ENCODE results near the gene ZDHHC4. TPM values are rescaled to one million over a fixed set of nuclear protein-coding genes. Genes with fewer than 3 reads are reported as not detected.

ZDHHC4 gene
- total and polyA plus RNA-seq, 2 donors (not counting 3 experiments of a cell fraction or from before 2014, with no cell fraction given) = 29.9 to 122 TPM

DNA sequence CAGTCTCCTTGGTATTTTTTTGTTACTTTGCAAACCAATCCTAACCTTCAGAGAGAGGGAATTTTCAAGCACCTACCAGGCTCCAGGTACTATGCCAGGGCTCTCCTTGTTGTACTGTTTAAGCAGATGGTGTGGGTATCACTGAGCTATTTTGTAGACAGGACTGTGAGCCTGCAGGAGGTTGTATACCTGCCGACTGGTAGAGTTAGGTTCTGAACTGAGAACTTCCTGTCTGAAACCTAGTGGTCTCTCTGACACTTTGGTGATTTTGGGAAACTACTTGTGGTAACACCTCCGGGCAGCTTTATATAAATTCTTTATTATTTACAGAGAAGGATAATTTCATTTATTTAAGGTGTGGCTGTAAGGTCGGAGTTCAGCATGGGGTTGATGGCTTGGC is 42.7 kb downstream of the ZDHHC4 start:
- TF ChIP-seq FOS (IDR thresholded peaks at IDR 0.05; ENCODE audit: borderline replicate concordance, insufficient read depth, low read length) (no peak), MYC (IDR thresholded peaks at IDR 0.05; ENCODE audit: low read depth, low read length) (no peak), JUN (IDR thresholded peaks at IDR 0.05; ENCODE audit: borderline replicate concordance, insufficient read depth, insufficient read length, low read depth) (no peak), POLR2AphosphoS5 (IDR thresholded peaks at IDR 0.05; ENCODE audit: insufficient read depth, low read depth, low read length) (no peak), POLR2A (IDR thresholded peaks at IDR 0.05; ENCODE audit: low read depth, low read length) (no peak), EZH2 (IDR thresholded peaks at IDR 0.05; ENCODE audit: borderline replicate concordance, low read depth, low read length, severe bottlenecking) (no peak), GATA2 (IDR thresholded peaks at IDR 0.05; ENCODE audit: insufficient read depth, insufficient read length, low read depth, low read length) (no peak)
- TF ChIP-seq, protein P1, sequence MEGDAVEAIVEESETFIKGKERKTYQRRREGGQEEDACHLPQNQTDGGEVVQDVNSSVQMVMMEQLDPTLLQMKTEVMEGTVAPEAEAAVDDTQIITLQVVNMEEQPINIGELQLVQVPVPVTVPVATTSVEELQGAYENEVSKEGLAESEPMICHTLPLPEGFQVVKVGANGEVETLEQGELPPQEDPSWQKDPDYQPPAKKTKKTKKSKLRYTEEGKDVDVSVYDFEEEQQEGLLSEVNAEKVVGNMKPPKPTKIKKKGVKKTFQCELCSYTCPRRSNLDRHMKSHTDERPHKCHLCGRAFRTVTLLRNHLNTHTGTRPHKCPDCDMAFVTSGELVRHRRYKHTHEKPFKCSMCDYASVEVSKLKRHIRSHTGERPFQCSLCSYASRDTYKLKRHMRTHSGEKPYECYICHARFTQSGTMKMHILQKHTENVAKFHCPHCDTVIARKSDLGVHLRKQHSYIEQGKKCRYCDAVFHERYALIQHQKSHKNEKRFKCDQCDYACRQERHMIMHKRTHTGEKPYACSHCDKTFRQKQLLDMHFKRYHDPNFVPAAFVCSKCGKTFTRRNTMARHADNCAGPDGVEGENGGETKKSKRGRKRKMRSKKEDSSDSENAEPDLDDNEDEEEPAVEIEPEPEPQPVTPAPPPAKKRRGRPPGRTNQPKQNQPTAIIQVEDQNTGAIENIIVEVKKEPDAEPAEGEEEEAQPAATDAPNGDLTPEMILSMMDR (IDR thresholded peaks at IDR 0.05; ENCODE audit: extremely low read depth in 1 of 2, insufficient read depth in 1 of 2, low read depth in 1 of 2, low read length in 2 of 2) = no peak
- TF ChIP-seq, protein P2, sequence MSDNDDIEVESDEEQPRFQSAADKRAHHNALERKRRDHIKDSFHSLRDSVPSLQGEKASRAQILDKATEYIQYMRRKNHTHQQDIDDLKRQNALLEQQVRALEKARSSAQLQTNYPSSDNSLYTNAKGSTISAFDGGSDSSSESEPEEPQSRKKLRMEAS (IDR thresholded peaks at IDR 0.05; ENCODE audit: insufficient read depth, insufficient read length) = no peak
- Histone ChIP-seq H3K36me3 (ENCODE audit: control insufficient read depth in 2 of 2, extremely low read depth in 1 of 2, insufficient read depth in 2 of 2, low read length in 2 of 2) (no peaks in the 10 kb centered on the region), H3K79me2 (ENCODE audit: control insufficient read depth, insufficient read depth, low read length) (no peaks in the 10 kb centered on the region), H2AFZ (ENCODE audit: low read depth, low read length) (no peak overlapping the region), H3K4me3 (replicated peaks in 1 of 3; ENCODE audit: insufficient read depth in 1 of 3, low read depth in 1 of 3, low read length in 3 of 3) (no peak overlapping the region), H3K27ac (ENCODE audit: insufficient read depth, low read depth, low read length) (no peak overlapping the region), H3K9me1 (replicated peaks; ENCODE audit: control insufficient read depth, extremely low read depth, insufficient read depth, low read length) (no peaks in the 10 kb centered on the region), H3K27me3 (ENCODE audit: control insufficient read depth in 2 of 2, insufficient read depth in 2 of 2, low read length in 2 of 2) (peaks cover 11 to 14% of the 10 kb centered on the region in 2 experiments), H3K4me1 (ENCODE audit: control insufficient read depth, extremely low read depth, insufficient read depth, low read length) (no peaks in the 10 kb centered on the region), H3K4me2 (ENCODE audit: insufficient read depth, low read length) (no peak overlapping the region), H4K20me1 (replicated peaks; ENCODE audit: control insufficient read depth, extremely low read depth, insufficient read depth, low read length) (no peaks in the 10 kb centered on the region), H3K9me3 (replicated peaks; ENCODE audit: control insufficient read depth, insufficient read depth, low read length) (no peaks in the 10 kb centered on the region), H3K9ac (replicated peaks; ENCODE audit: extremely low read depth, insufficient read depth, low read length) (no peak overlapping the region)
- no peak for DNase-seq (ENCODE audit: low read depth, low spot score)
- POLR2A ChIA-PET = no interaction called here
- intact Hi-C loops (cut with micrococcal nuclease) (no loop called here), dilution Hi-C loops (cut with MboI; ENCODE audit: extremely low pct_ligation_motif_present, low sequenced_read_pairs) (no loop called here)
- BruUV-seq (replicated peaks) = no TSS peak
- FAIRE-seq = no peak
- CTCF ChIA-PET = no interaction called here

Measured in endothelial cell of umbilical vein (primary cell).